Loucy (cell line): ENCODE data around the gene ALK.

Experiments used
- H2AFZ ChIP-seq: fragments of 200-600 bp; sonication (generic); 2 replicates; pipeline ENCODE4 v1.6.0; 2016; ENCODE audit warnings: antibody characterized with exemption, mild to moderate bottlenecking, low read length, moderate library complexity
- H3F3A ChIP-seq: fragments of 200-600 bp; 2 replicates; pipeline ENCODE4 v1.6.0; 2016; ENCODE audit warnings: antibody characterized with exemption, low read depth, mild to moderate bottlenecking
- H3K27me3 ChIP-seq: fragments of 200-600 bp; sonication (generic); 2 replicates; pipeline ENCODE4 v1.6.1; 2014; ENCODE audit warnings: low read length, mild to moderate bottlenecking; ENCODE audit not compliant: insufficient read depth, poor library complexity, severe bottlenecking
- H3K36me3 ChIP-seq: fragments of 200-600 bp; sonication (generic); 2 replicates; pipeline ENCODE4 v1.6.1; 2016; ENCODE audit warnings: low read length; ENCODE audit not compliant: insufficient read depth
- H3K4me1 ChIP-seq: fragments of 200-600 bp; sonication (generic); 2 replicates; pipeline ENCODE4 v1.5.1; 2014; ENCODE audit warnings: low read length, mild to moderate bottlenecking; ENCODE audit not compliant: insufficient read depth, poor library complexity, severe bottlenecking
- H3K4me2 ChIP-seq: fragments of 200-600 bp; sonication (generic); 2 replicates; pipeline ENCODE4 v1.6.0; 2014; ENCODE audit warnings: antibody characterized with exemption, low read length, low read depth, mild to moderate bottlenecking; ENCODE audit not compliant: poor library complexity, severe bottlenecking
- H3K4me3 ChIP-seq: fragments of 200-600 bp; sonication (generic); 2 replicates; pipeline ENCODE4 v1.5.1; 2014; ENCODE audit warnings: low read length, mild to moderate bottlenecking, mixed read lengths; ENCODE audit not compliant: poor library complexity, severe bottlenecking
- H3K79me2 ChIP-seq: fragments of 200-600 bp; sonication (generic); 2 replicates; pipeline ENCODE4 v1.6.1; 2014; ENCODE audit warnings: low read length; ENCODE audit not compliant: insufficient read depth
- H3K9ac ChIP-seq: fragments of 200-600 bp; sonication (generic); 2 replicates; pipeline ENCODE4 v1.6.0; 2014; ENCODE audit warnings: mild to moderate bottlenecking, low read depth, low read length, moderate library complexity; ENCODE audit not compliant: poor library complexity, severe bottlenecking
- H3K9me2 ChIP-seq: fragments of 200-600 bp; sonication (generic); replicated peaks from 2 replicates; pipeline ENCODE4 v1.6.1; 2016; ENCODE audit warnings: low read depth, low read length, mixed read lengths
- H3K9me3 ChIP-seq: fragments of 200-600 bp; sonication (generic); 2 replicates; pipeline ENCODE4 v1.6.1; 2014; ENCODE audit warnings: mild to moderate bottlenecking, antibody characterized with exemption, low read length, low read depth; ENCODE audit not compliant: insufficient read depth
- H4K20me1 ChIP-seq: fragments of 200-600 bp; sonication (generic); 2 replicates; pipeline ENCODE4 v1.6.0; 2014; ENCODE audit warnings: antibody characterized with exemption, low read length, mild to moderate bottlenecking; ENCODE audit not compliant: insufficient read depth, poor library complexity, severe bottlenecking
- CTCF ChIP-seq: fragments of 200-600 bp; sonication (generic); conservative IDR thresholded peaks from 2 replicates; pipeline ENCODE4 v1.5.1; 2014; ENCODE audit warnings: mild to moderate bottlenecking, antibody characterized with exemption, low read length
- EZH2phosphoT487 ChIP-seq: fragments of 200-600 bp; IDR thresholded peaks from 2 replicates; pipeline ENCODE4 v1.6.1; 2018; ENCODE audit warnings: antibody characterized with exemption, mild to moderate bottlenecking, moderate library complexity, borderline replicate concordance

ALK gene

DNA sequence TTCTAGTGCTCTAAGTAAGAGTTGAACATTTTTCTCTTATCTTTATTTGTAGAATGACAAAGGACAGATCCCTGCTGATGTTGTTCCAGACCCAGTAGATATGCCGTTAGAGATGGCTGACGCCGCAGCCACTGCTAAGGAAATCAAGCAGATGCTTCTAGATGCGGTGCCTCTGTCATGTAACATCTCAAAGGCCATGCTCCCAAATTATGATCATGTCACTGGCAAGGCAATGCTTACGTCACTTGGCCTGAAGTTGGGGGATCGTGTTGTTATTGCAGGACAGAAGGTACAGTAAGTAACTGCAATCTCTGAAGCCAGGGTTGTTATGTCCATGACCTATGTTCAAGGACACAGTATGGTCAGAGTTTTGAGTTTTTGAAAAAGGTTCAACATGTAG, 777.7 kb downstream of the ALK start:
- no peaks in the 10 kb centered on the region for H3K9me3 ChIP-seq
- no peaks in the 10 kb centered on the region for H3K27me3 ChIP-seq
- no peaks in the 10 kb centered on the region for H3K4me1 ChIP-seq
- no peaks in the 10 kb centered on the region for H3K36me3 ChIP-seq
- H3F3A ChIP-seq = no peaks in the 10 kb centered on the region
- H4K20me1 ChIP-seq = no peaks in the 10 kb centered on the region
- no peak overlapping the region for H3K4me3 ChIP-seq
- H2AFZ ChIP-seq = no peak overlapping the region
- no peaks in the 10 kb centered on the region for H3K79me2 ChIP-seq
- H3K4me2 ChIP-seq = no peak overlapping the region
- TF ChIP-seq EZH2phosphoT487 = no peak
- no peak for TF ChIP-seq CTCF
- no peaks in the 10 kb centered on the region for H3K9me2 ChIP-seq
- H3K9ac ChIP-seq = no peak overlapping the region
